KOPT-K1 (cell line): Measurements from ENCODE around the gene CYP17A1.
"Not testable (repeated sequence)": the region's sequence is repeated elsewhere in the genome, so short reads cannot be mapped to it uniquely, and the experiment has no call there.

Experiments
- H3K27ac ChIP-seq: fragments of 200-600 bp; sonication (generic); 2 replicates; pipeline ENCODE4 v1.5.1; 2016; ENCODE audit warnings: antibody characterized with exemption, mild to moderate bottlenecking, low read depth, low read length; ENCODE audit not compliant: poor library complexity, severe bottlenecking
- H3K36me3 ChIP-seq: fragments of 200-600 bp; sonication (generic); 2 replicates; pipeline ENCODE4 v1.5.1; 2017; ENCODE audit warnings: antibody characterized with exemption, mild to moderate bottlenecking, low read length, moderate library complexity; ENCODE audit not compliant: insufficient read depth
- H3K9me3 ChIP-seq: fragments of 200-600 bp; sonication (generic); 2 replicates; pipeline ENCODE4 v1.5.1; 2017; ENCODE audit warnings: antibody characterized with exemption, low read length, mild to moderate bottlenecking; ENCODE audit not compliant: insufficient read depth, poor library complexity, severe bottlenecking

CYP17A1 gene

DNA sequence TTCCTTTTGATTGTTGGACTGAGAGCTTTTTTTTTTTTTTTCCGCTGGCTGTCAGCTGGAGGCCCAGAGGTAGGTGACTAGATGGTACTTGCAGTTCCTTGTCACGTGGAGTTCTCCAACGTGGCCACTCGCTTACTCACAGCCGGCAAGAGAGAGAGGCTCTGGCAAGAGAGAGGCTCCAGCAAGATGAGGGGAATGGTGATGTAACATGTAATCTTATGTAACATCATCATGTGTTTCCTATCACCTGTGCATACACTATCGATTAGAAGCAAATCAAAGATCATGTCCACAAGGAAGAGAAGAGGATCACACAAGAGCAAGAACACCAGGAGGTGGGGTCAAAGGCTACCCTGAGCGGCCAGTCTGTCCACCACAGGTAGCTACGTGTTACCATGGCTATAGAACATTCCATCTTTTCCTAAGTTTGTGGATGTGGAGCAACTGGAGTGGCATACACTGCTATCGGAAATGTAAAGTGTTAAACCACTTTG, 12.9 kb upstream of the CYP17A1 start:
- Histone ChIP-seq H3K27ac (no peak overlapping the region), H3K36me3 (no peaks in the 10 kb centered on the region), H3K9me3 (no peaks in the 10 kb centered on the region)

DNA sequence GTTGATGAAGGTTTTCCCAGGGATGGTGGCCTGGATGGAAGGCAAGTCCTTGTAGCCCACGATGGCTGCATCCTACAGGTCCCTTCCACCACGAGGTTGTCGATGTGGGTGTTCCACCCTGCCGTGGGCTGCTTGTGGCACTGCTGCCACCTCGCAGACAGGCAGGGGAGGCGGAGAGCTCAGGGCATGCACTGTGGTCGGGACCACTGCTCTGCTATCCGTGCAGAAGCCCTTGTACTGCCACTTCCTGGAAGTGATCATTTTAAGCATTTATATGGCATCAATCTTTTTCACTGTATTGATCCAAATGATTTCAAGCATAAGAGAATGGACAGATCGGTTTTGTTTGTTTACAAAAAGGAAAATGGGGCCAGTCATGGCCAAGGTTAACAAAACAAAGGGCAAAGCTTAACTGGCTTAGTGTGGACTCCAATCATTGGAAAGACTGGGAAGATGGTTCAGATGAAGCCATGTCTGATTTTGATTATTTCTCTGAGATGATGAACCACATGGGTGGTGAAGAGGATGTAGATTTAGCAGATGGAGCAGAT, 8.2 kb upstream of the CYP17A1 start:
- no peak overlapping the region for H3K27ac ChIP-seq
- H3K9me3 ChIP-seq: no peaks in the 10 kb centered on the region
- H3K36me3 ChIP-seq: no peaks in the 10 kb centered on the region

DNA sequence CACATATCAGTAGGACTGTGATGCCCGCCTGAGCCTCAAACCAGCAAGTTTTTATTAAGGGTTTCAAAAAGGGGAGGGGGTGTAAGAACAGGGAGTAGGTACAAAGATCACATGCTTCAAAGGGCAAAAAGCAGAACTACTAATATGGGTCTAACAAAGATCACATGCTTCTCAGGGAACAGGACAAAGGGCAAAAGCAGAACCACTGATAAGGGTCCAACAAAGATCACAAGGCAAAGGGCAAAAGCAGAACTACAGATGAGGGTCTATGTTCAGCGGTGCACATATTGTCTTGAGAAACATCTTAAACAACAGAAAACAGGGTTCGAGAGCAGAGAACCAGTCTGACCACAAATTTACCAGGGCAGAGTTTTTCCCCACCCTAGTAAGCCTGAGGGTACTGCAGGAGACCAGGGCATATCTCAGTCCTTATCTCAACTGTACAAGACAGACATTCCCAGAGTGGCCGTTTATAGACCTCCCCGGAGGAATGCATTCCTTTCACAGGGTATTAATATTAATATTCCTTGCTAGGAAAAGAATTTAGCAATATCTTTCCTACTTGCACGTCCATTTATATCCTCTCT, 7.1 kb upstream of the CYP17A1 start:
- H3K9me3 ChIP-seq, H3K36me3 ChIP-seq, H3K27ac ChIP-seq: not testable (repeated sequence)

DNA sequence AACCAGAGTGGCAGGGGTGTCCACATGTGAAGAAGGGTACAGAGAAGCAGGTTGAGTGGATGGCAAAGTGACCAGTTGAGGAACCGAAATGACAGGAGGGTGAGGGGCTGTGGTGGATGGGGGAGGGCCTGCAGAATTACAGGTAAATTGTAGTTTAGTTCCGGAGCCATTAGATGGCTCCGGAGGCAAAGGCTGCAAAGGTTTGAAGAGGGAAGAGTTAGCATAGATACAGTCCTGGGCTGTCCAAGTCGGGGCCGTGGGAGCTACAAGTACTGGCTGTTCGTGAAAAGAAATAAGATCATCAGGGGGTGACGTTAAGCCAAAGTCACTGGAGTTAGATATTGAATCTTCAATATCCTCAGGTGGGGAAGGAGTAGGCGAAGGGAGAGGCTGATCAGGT, 5.9 kb upstream of the CYP17A1 start:
- not testable (repeated sequence) for H3K27ac ChIP-seq, H3K36me3 ChIP-seq, H3K9me3 ChIP-seq

DNA sequence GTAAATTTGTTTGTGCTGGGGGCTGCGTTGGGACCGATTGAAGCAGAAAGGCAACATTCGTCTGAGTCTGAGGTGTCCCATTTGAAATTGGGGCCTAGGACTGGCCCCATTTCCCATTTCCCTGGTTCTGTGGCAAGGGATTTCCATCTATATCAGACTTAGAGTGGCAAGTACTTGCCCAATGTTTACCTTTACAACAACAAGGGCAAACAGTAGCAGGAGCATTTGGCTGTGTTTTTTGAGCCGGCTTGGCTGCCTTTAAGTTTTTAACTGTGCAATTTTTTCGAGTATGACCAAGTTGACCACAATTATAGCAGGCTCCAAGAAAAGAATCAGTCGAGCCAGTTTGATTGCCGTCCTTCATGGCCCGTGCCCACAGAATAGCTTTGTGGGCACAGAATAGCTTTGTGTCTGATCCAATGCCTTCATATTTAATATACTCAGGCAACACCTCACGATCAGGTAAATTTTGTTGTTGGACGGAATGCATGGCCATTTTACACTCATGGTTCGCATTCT, 4.7 kb upstream of the CYP17A1 start:
- Histone ChIP-seq H3K9me3 (peaks cover 8% of the 10 kb centered on the region), H3K27ac (no peak overlapping the region), H3K36me3 (no peaks in the 10 kb centered on the region)

DNA sequence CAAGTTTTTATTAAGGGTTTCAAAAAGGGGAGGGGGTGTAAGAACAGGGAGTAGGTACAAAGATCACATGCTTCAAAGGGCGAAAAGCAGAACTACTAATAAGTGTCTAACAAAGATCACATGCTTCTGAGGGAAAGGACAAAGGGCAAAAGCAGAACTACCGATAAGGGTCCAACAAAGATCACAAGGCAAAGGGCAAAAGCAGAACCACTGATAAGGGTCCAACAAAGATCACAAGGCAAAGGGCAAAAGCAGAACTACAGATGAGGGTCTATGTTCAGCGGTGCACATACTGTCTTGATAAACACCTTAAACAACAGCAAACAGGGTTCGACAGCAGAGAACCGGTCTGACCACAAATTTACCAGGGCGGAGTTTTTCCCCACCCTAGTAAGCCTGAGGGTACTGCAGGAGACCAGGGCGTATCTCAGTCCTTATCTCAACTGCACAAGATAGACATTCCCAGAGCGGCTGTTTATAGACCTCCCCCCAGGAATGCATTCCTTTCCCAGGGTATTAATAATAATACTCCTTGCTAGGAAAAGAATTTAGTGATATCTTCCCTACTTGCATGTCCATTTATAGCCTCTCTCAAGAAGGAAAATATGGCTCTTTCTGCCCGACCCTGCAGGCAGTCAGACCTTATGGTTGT, 1.2 kb upstream of the CYP17A1 start:
- H3K27ac ChIP-seq, H3K9me3 ChIP-seq, H3K36me3 ChIP-seq: not testable (repeated sequence)

DNA sequence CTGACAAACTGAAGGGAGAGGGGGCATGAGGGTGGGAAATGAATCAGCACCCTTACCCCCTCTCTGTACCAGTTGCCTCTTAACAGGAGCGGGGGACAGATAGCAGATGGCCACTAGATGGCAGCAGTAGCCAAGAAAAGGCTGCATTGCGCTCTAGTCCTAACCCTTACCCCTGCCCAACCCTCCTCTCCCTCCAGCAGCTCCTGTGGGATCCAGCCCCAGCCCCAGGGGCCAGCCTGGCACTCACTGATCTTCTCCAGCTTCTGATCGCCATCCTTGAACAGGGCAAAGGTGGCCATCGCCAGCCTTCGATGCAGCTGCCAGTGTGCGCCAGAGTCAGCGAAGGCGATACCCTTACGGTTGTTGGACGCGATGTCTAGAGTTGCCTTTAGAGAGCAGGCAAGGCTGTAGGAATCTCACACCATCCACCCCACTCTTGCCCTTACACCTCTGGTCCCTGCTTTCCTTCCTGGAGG, 2.2 kb downstream of the CYP17A1 start:
- H3K9me3 ChIP-seq: peaks cover 8% of the 10 kb centered on the region
- no peak overlapping the region for H3K27ac ChIP-seq
- no peaks in the 10 kb centered on the region for H3K36me3 ChIP-seq

DNA sequence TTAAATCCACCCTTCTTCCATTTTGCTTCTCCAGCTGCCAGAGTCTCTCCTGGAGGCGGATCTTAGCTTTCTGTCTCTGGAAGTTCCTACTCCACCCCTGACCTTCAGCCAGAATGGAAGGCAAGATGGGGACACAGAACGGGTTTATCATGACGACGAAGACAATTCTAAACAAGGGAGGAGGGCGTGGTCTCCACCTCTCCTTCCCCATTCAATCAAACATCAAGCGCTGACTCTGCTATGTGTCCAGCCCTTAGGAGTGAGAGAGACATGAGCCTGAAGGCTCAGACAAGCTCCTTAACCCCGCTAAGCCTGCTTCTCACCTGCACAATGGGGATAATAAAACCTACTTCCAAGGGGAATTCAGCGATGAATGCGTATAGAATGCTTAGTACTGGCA, 3.1 kb downstream of the CYP17A1 start:
- Histone ChIP-seq H3K27ac (no peak overlapping the region), H3K9me3 (peaks cover 8% of the 10 kb centered on the region), H3K36me3 (no peaks in the 10 kb centered on the region)

DNA sequence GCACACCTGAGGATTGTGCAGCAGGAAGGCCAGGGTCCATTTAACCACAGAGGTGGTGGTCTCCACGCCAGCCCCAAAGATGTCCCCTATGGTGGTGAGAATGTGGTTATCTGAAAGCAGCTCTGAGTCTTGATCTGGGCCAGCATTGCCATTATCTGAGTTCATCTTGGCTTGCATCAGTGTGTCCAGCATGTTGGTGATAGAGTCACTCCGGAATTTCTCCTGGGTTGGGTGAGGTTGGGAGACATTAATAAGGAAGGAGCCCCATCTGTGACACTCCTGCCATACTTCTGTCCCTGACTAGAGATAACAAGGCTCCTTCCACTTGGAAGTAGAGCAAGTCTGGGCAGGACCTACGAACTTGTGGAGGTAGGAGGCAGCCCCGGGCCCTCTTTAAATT, 4.2 kb downstream of the CYP17A1 start:
- Histone ChIP-seq H3K9me3 (peaks cover 5% of the 10 kb centered on the region), H3K27ac (no peak overlapping the region), H3K36me3 (no peaks in the 10 kb centered on the region)

DNA sequence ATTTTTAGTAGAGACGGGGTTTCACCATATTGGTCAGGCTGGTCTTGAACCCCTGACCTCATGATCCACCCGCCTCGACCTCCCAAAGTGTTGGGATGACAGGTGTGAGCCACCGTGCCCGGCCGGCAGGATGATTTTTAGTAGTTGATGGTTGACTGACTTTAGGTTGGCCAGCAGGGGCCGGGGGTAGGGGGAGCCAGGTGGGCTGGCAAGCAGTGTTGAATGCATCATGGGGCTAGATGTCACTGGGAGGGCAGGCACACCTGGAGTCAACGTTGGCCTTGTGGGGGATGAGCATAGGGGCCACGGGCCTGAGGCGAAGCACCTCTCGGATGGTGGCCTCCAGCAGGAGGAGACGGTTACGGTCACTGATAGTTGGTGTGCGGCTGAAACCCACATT, 5.0 kb downstream of the CYP17A1 start:
- H3K36me3 ChIP-seq: no peaks in the 10 kb centered on the region
- no peaks in the 10 kb centered on the region for H3K9me3 ChIP-seq
- no peak overlapping the region for H3K27ac ChIP-seq

DNA sequence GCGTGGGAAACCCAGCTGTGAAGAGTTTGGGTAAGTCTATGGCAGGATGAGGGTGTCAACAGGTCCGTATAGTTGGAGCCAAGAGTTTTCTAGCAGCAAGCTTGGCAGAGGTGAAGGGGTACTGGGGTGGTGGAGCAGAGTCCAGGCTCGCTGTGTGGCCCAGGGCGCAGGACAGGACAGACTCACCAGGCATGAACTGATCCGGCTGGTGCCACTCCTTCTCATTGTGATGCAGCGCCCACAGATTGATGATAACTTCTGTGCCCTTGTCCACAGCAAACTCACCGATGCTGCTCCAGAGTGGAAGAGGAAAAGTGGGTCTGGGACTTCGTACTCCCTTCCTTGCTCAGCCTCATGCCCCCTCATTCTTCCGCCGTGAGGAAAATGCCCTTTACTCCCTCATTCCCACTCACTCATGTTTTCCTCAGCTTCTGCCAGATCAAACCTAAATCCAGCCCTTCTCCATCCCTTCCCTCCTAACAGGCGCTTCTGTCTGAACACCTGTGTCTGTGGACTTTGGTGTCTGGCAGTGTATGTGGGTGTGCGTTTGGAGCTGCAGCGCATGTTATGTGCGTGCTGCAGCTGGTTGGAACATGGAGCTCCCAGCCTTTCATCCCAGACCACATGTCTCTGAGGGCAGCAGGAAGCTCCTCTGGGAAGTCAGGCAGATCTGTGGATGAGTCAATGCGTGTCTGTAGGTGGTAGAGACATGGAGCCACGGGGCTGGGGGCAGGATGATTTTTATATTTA, 5.7 kb downstream of the CYP17A1 start:
- H3K27ac ChIP-seq: no peak overlapping the region
- H3K9me3 ChIP-seq: no peaks in the 10 kb centered on the region
- no peaks in the 10 kb centered on the region for H3K36me3 ChIP-seq

DNA sequence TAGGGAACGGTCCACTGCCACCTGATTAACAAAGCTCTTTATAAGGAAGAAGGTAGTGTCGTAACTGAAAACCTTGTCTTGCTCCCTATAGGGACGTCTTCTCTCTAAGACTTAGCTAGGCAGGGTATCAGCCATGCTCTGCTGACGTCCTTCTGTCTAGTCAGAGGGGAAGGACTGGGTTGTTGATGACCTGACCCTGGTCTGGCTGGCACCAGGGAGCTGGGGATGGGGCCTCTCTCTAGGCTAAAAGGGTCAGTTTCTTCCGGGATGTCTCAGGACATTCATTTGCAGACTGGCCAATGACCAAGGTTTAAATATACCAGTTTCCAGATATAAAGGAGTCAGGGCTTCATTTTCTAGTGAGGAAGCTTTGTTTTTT, 9.6 kb downstream of the CYP17A1 start:
- H3K9me3 ChIP-seq: no peaks in the 10 kb centered on the region
- no peaks in the 10 kb centered on the region for H3K36me3 ChIP-seq
- no peak overlapping the region for H3K27ac ChIP-seq

DNA sequence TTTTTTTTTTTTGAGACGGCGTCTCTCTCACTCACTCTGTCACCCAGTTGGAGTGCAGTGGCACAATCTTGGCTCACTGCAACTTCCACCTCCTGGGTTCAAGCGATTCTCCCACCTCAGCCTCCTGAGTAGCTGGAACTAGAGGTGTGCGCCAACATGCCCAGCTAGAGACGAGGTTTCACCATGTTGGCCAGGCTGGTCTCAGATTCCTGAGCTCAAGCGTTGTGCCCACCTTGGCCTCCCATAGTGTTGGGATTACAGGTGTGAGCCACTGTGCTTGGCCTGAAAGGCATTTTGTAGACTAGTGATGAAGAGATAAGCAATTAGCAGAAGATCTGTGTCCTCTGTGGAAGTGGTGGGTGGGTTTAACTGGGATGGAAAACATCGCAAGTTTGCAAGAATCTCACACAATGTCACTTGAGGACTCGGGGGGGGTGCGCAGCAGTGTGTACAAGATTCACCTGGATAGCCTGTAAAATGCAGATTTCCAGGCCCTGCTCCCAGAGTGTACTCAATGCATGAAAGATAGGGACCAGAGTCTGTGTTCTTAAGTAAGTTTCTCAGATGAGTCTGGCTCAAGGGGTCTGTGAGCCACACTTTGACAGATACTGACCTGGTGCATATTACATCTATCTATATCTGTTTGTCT, 10.9 kb downstream of the CYP17A1 start:
- H3K36me3 ChIP-seq: no peaks in the 10 kb centered on the region
- H3K27ac ChIP-seq: no peak overlapping the region
- H3K9me3 ChIP-seq: no peaks in the 10 kb centered on the region

DNA sequence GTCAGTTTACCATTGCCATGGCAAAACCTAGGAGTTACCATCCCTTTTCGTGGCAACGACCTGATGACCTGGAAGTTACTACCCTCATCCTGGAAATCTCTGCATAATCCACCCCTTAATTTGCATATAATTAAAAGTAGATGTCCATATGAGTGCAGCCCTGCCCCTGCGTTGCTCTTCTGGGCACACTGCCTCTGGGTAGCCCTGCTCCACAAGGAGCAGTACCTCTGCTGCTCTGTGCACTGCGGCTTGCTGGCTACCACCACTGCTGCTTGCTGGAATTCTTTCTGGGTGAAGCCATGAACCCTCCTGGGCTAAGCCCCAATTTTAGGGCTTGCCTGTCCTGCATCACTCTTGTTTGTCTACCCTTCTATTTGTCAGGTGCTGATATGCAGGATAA, 12.5 kb downstream of the CYP17A1 start:
- Histone ChIP-seq H3K27ac (no peak overlapping the region), H3K9me3 (no peaks in the 10 kb centered on the region), H3K36me3 (no peaks in the 10 kb centered on the region)

DNA sequence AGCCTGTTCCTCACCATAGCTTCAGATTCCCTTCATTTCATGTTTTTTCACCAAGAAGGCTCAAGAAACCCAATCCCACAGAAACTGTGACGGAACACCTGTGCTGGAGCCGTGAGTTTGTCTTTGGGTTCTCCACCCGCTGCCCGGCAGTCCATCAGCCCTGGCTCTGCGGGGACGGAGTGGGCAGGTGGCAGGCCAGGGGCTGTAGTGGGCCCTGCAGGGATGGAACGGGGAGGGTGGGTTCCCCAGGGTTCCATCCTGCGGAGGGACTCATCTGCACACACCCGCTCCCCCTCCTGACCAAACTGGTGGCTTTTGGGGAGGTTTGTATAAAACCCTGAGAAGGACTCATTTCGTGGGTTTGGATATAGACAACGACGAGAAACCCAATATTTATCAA, 15.0 kb downstream of the CYP17A1 start:
- H3K9me3 ChIP-seq: no peaks in the 10 kb centered on the region
- no peak overlapping the region for H3K27ac ChIP-seq
- H3K36me3 ChIP-seq: no peaks in the 10 kb centered on the region
